Vagina (tissue), 2 donors: ENCODE measurements around the gene NLRX1.

ENCODE experiments used
- CTCF ChIP-seq, 3 experiments: fragments of 450-650 bp in 2 of 3; fragments of 200-600 bp in 1 of 3; sonication (generic) in 1 of 3; IDR thresholded peaks; one replicate each; pipeline ENCODE4 v1.5.1; 2017 to 2019; ENCODE audit warnings: antibody characterized with exemption in 3 of 3, mild to moderate bottlenecking in 2 of 3, moderate library complexity in 2 of 3
- POLR2A ChIP-seq, 2 donors: fragments of 450-650 bp; IDR thresholded peaks; one replicate each; pipeline ENCODE4 v1.6.1; 2017; ENCODE audit warnings: antibody characterized with exemption in 2 of 2, mild to moderate bottlenecking in 2 of 2, moderate library complexity in 2 of 2
- POLR2AphosphoS5 ChIP-seq, 2 donors: sonication (generic); formaldehyde crosslinking; IDR thresholded peaks; one replicate each; pipeline ENCODE4 v1.9.0; 2017; ENCODE audit warnings: antibody characterized with exemption in 2 of 2, mild to moderate bottlenecking in 2 of 2, low read depth in 1 of 2; ENCODE audit not compliant: insufficient read depth in 1 of 2

GRCh38 chr11:119193626-119194025, 25.1 kb downstream of the NLRX1 start:
- TF ChIP-seq CTCF (IDR thresholded peaks at IDR 0.05) (no peak), POLR2A (IDR thresholded peaks at IDR 0.05) (no peak), POLR2AphosphoS5 (IDR thresholded peaks at IDR 0.05; ENCODE audit: insufficient read depth in 1 of 2, low read depth in 1 of 2) (no peak)
